Neural progenitor cell (in vitro differentiated cells): Measurements from ENCODE around the gene ANAPC1.

Experiments
- CTCF ChIP-seq: fragments of 200-600 bp; sonication (generic); IDR thresholded peaks from 2 replicates; pipeline ENCODE4 v1.5.1; 2017; ENCODE audit warnings: antibody characterized with exemption, mild to moderate bottlenecking
- EZH2 ChIP-seq: fragments of 200-600 bp; sonication (generic); IDR thresholded peaks from 2 replicates; pipeline ENCODE4 v1.6.1; 2017; ENCODE audit warnings: antibody characterized with exemption, mild to moderate bottlenecking, moderate library complexity
- EZH2phosphoT487 ChIP-seq: fragments of 200-600 bp; sonication (generic); IDR thresholded peaks from 2 replicates; pipeline ENCODE4 v1.6.1; 2017; ENCODE audit warnings: antibody characterized with exemption

GRCh38 chr2:111912547-111912946 lies 28.6 kb upstream of the ANAPC1 start:
- TF ChIP-seq CTCF (no peak), EZH2phosphoT487 (no peak), EZH2 (no peak)
